SK-N-SH (cell line): ENCODE results near the gene PPFIBP2. TPM values are rescaled to one million over a fixed set of nuclear protein-coding genes. Genes with fewer than 3 reads are reported as not detected.
A peak's percentile ranks its signal among the peaks of the same experiment; 100 is the strongest.

Source experiments
- CTCF ChIA-PET: fragments of 300-600, 350-600 bp; formaldehyde crosslinking; extraction: SDS; loops from one replicate; lab custom pipeline; 2021; lab: Yijun Ruan, JAX
- POLR2A ChIA-PET: fragments of 350-600 bp; sonication (Branson Sonifier 250); formaldehyde crosslinking; extraction: SDS; loops from one replicate; lab custom pipeline; 2020; ENCODE audit warnings: antibody characterized with exemption, inconsistent platforms; lab: Yijun Ruan, JAX
- DNase-seq: peaks from one replicate; pipeline ENCODE4 v3.0.0; 2012
- H2AFZ ChIP-seq: fragments of 200-600 bp; sonication (generic); 2 replicates; pipeline ENCODE4 v1.8.1; 2016; ENCODE audit warnings: antibody characterized with exemption, mild to moderate bottlenecking, low read depth
- H3F3A ChIP-seq: fragments of 200-600 bp; sonication (generic); replicated peaks from 2 replicates; pipeline ENCODE3; 2016; ENCODE audit warnings: antibody characterized with exemption, mild to moderate bottlenecking; ENCODE audit not compliant: insufficient read depth
- H3K27ac ChIP-seq, 2 experiments: fragments of 200-500 bp in 1 of 2; fragments of 200-600 bp in 1 of 2; sonication (Bioruptor generic) in 1 of 2; sonication (generic), shearing (Covaris generic) in 1 of 2; 2 replicates each; pipeline versions ENCODE4 v1.5.1 to v1.6.1; 2014 to 2016; ENCODE audit warnings: low read depth in 2 of 2, inconsistent platforms in 1 of 2, low read length in 1 of 2, mild to moderate bottlenecking in 1 of 2, mixed read lengths in 1 of 2
- H3K27me3 ChIP-seq: fragments of 200-600 bp; sonication (generic), shearing (Covaris generic); 2 replicates; pipeline ENCODE4 v1.6.1; 2016; ENCODE audit warnings: mixed run types; ENCODE audit not compliant: insufficient read depth
- H3K36me3 ChIP-seq, 2 experiments: fragments of 200-500 bp in 1 of 2; fragments of 200-600 bp in 1 of 2; sonication (Bioruptor generic) in 1 of 2; sonication (generic) in 1 of 2; replicated peaks in 1 of 2; 2 replicates each; pipeline versions ENCODE3 to v1.5.1; 2014 to 2016; ENCODE audit warnings: low read length in 1 of 2, mild to moderate bottlenecking in 1 of 2; ENCODE audit not compliant: insufficient read depth in 2 of 2, control insufficient read depth in 1 of 2
- H3K4me1 ChIP-seq, 2 experiments: fragments of 200-500 bp in 1 of 2; fragments of 200-600 bp in 1 of 2; sonication (Bioruptor generic) in 1 of 2; sonication (generic), shearing (Covaris generic) in 1 of 2; 2 replicates each; pipeline versions ENCODE4 v1.5.1 to v1.6.1; 2014 to 2016; ENCODE audit warnings: low read depth in 1 of 2, low read length in 1 of 2, mixed run types in 1 of 2; ENCODE audit not compliant: insufficient read depth in 2 of 2, control insufficient read depth in 1 of 2
- H3K4me2 ChIP-seq: fragments of 200-600 bp; sonication (generic), shearing (Covaris generic); 2 replicates; pipeline ENCODE4 v1.6.1; 2017; ENCODE audit warnings: mixed run types
- H3K4me3 ChIP-seq, 2 experiments: fragments of 200-500 bp in 1 of 2; fragments of 200-600 bp in 1 of 2; sonication (Bioruptor generic) in 1 of 2; sonication (generic), shearing (Covaris generic) in 1 of 2; 2 replicates each; pipeline versions ENCODE4 v1.5.1 to v1.8.1; 2014 to 2016; ENCODE audit warnings: low read depth in 2 of 2, inconsistent platforms in 1 of 2, low read length in 1 of 2, mild to moderate bottlenecking in 1 of 2, mixed read lengths in 1 of 2, moderate library complexity in 1 of 2
- H3K79me2 ChIP-seq: fragments of 200-600 bp; sonication (generic); 2 replicates; pipeline ENCODE4 v1.8.1; 2017; ENCODE audit warnings: mild to moderate bottlenecking; ENCODE audit not compliant: insufficient read depth
- H3K9ac ChIP-seq: fragments of 200-600 bp; sonication (generic); 2 replicates; pipeline ENCODE4 v1.6.1; 2017; ENCODE audit warnings: mixed run types
- H3K9me2 ChIP-seq: fragments of 200-600 bp; sonication (generic); 2 replicates; pipeline ENCODE4 v1.6.1; 2017; ENCODE audit warnings: mixed run types
- H3K9me3 ChIP-seq: fragments of 200-600 bp; sonication (generic); 2 replicates; pipeline ENCODE4 v1.6.1; 2017; ENCODE audit warnings: mixed run types, mild to moderate bottlenecking, moderate library complexity
- H4K20me1 ChIP-seq: fragments of 200-600 bp; sonication (generic); 2 replicates; pipeline ENCODE4 v1.6.1; 2017; ENCODE audit warnings: mild to moderate bottlenecking, mixed run types; ENCODE audit not compliant: insufficient read depth
- EP300 ChIP-seq, 2 experiments: IDR thresholded peaks; 2 replicates each; pipeline versions ENCODE4 v1.4.0 to v1.6.1; 2012; ENCODE audit warnings: borderline replicate concordance in 1 of 2, low read depth in 1 of 2, low read length in 1 of 2
- EZH2phosphoT487 ChIP-seq: fragments of 200-600 bp; sonication (generic); IDR thresholded peaks from 2 replicates; pipeline ENCODE4 v1.6.1; 2017; ENCODE audit warnings: low read depth, mixed run types, mild to moderate bottlenecking, antibody characterized with exemption, moderate library complexity, borderline replicate concordance
- MXI1 ChIP-seq: IDR thresholded peaks from 2 replicates; pipeline ENCODE4 v1.6.1; 2012; ENCODE audit warnings: mild to moderate bottlenecking, low read depth, low read length, improper control_type of control experiment
- RAD21 ChIP-seq: IDR thresholded peaks from 2 replicates; pipeline ENCODE4 v1.6.1; 2012; ENCODE audit warnings: mild to moderate bottlenecking, low read length
- WGBS: methylation state at CpG from one replicate; pipeline ENCODE4 v1.1.6; 2017; ENCODE audit warnings: low lambda C conversion rate; 5-methylcytosine and 5-hydroxymethylcytosine counted together
- polyA plus RNA-seq, 3 experiments: library from polyadenylated mRNA; depleted of rRNA; stranded (reverse); fragments of >200 nt; gene quantifications; 2 replicates each; pipeline ENCODE4 v1.2.3, GENCODE V29; 2012
- TF ChIP-seq, protein P1 (sequence below): IDR thresholded peaks from 2 replicates; pipeline ENCODE4 v1.6.1; 2012; ENCODE audit warnings: mild to moderate bottlenecking, low read depth, low read length, moderate library complexity
- TF ChIP-seq, protein P2 (sequence below): fragments of 200-600 bp; sonication (generic); IDR thresholded peaks from 2 replicates; pipeline ENCODE4 v1.6.1; 2017; ENCODE audit warnings: antibody characterized with exemption, mild to moderate bottlenecking, moderate library complexity
- TF ChIP-seq, protein P3 (sequence below): fragments of 150-350 bp; IDR thresholded peaks from 2 replicates; pipeline ENCODE4 v1.6.1; 2016; ENCODE audit warnings: mild to moderate bottlenecking, low read depth, low read length

PPFIBP2 gene
- polyA plus RNA-seq, 1 of the 3 experiments (the other 2 are of a cell fraction) = 0.67 TPM

DNA sequence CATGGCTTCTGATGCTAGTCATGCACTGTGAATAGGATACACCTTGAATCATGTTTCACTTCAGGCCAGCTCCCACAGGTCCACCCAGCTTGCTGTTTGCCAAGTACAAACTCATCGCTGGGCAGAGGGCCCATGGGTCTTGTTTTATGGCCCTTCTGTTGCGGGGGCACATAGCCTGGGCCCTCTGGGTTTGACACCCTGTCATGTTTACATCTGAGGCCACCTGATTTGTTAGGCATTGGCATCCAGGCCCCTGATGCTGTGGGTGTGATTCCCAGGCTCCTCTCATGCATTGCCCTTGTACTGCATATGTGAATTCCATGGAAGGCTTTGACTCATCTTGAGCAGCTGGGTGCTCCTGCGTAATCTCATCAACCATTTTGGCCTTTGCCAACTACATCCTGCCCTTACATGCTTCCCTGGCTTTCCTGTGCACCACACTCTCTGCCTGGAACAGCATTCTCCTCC lies 32.6 kb downstream of the PPFIBP2 start (continued):
- TF ChIP-seq, protein P1, sequence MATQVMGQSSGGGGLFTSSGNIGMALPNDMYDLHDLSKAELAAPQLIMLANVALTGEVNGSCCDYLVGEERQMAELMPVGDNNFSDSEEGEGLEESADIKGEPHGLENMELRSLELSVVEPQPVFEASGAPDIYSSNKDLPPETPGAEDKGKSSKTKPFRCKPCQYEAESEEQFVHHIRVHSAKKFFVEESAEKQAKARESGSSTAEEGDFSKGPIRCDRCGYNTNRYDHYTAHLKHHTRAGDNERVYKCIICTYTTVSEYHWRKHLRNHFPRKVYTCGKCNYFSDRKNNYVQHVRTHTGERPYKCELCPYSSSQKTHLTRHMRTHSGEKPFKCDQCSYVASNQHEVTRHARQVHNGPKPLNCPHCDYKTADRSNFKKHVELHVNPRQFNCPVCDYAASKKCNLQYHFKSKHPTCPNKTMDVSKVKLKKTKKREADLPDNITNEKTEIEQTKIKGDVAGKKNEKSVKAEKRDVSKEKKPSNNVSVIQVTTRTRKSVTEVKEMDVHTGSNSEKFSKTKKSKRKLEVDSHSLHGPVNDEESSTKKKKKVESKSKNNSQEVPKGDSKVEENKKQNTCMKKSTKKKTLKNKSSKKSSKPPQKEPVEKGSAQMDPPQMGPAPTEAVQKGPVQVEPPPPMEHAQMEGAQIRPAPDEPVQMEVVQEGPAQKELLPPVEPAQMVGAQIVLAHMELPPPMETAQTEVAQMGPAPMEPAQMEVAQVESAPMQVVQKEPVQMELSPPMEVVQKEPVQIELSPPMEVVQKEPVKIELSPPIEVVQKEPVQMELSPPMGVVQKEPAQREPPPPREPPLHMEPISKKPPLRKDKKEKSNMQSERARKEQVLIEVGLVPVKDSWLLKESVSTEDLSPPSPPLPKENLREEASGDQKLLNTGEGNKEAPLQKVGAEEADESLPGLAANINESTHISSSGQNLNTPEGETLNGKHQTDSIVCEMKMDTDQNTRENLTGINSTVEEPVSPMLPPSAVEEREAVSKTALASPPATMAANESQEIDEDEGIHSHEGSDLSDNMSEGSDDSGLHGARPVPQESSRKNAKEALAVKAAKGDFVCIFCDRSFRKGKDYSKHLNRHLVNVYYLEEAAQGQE = no peak

DNA sequence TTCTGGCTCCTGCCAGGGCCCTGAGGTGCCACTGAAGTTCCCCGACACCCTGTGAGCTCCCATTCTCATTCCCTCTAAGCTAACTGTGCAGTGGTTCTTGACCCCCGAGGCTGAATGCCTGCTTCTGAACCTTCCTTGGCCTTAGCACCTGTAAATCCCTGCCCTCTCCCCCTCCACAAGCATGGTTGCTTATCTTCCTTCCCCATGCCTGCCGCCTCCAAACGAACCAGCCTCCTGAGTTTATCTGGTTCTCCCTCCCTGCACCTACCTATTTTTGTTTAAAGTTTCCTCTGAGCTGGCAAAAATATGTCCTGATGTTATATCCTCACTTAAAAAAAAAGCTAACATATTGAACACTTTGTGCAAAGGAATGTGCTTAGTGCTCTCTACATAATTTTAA lies 33.9 kb downstream of the PPFIBP2 start:
- H3K4me1 ChIP-seq = peaks cover 0 to 9% of the 10 kb centered on the region in 2 experiments; a peak in 1 of 4 replicates
- H3K9me3 ChIP-seq = no peaks in the 10 kb centered on the region
- no peak for TF ChIP-seq MXI1
- H3K27ac ChIP-seq = no peak overlapping the region
- 37% methylated on average over 4 of the region's 4 CpGs for WGBS
- H3K9me2 ChIP-seq = no peaks in the 10 kb centered on the region
- CTCF ChIA-PET = interaction anchor here (0.8 to 5.4 kb wide), 7 partner anchors 10 to 131 kb away, joined by 3 to 23 read pairs (median 4); partner anchors contain the start of gene PPFIBP2
- H2AFZ ChIP-seq = no peak overlapping the region
- no peak overlapping the region for H3K4me3 ChIP-seq
- no peaks in the 10 kb centered on the region for H4K20me1 ChIP-seq
- DNase-seq = no peak
- H3K27me3 ChIP-seq = no peaks in the 10 kb centered on the region; the same call in 1 of the 2 replicates
- no peaks in the 10 kb centered on the region for H3K79me2 ChIP-seq
- no peaks in the 10 kb centered on the region for H3F3A ChIP-seq
- no peaks in the 10 kb centered on the region for H3K36me3 ChIP-seq
- POLR2A ChIA-PET = no interaction called here
- no peak overlapping the region for H3K9ac ChIP-seq
- no peak overlapping the region for H3K4me2 ChIP-seq

DNA sequence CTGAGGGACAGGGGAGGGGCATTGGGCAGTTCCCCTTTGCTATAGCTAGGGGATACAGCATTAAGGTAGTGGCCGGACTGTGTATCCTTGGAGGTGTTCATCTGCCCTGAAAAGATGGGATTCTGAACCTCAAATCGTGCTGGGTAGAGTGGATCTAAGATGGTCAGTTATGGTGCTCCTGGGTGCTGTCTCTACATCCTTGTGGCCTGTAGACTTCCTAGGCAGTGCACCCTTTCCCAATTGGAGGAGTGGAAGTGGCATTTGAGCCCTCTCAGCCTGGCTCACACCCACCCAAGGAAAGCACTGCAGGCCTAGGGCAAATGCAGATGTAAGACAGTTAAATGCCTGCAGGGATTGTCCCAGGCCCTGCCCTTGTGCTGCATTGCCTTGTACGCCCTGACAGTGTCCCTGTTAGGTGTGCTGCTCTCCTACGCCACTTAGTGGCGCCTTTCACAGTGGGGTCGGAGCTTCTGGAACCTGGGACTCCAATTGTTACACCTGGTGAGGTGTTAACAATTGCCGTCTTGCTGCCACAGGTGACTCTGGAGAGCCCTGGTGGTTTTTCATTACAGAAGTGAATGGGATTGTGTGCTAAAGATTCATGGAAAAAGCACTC lies 35.0 kb downstream of the PPFIBP2 start:
- Histone ChIP-seq H3K9ac (no peak overlapping the region), H3F3A (no peaks in the 10 kb centered on the region), H3K36me3 (no peaks in the 10 kb centered on the region), H3K4me3 (no peak overlapping the region), H3K79me2 (no peaks in the 10 kb centered on the region), H2AFZ (no peak overlapping the region), H4K20me1 (no peaks in the 10 kb centered on the region), H3K27ac (no peak overlapping the region), H3K4me1 (peaks cover 0 to 4% of the 10 kb centered on the region in 2 experiments; a peak in 1 of 4 replicates), H3K9me2 (no peaks in the 10 kb centered on the region), H3K27me3 (no peaks in the 10 kb centered on the region; the same call in 1 of the 2 replicates), H3K4me2 (no peak overlapping the region), H3K9me3 (no peaks in the 10 kb centered on the region)
- WGBS = 34% methylated on average over 7 of the region's 7 CpGs
- POLR2A ChIA-PET = no interaction called here
- no peak for DNase-seq
- CTCF ChIA-PET = interaction anchor here (1.5 to 5.4 kb wide), 5 partner anchors 11 to 117 kb away, joined by 5 to 35 read pairs (median 7); no protein-coding TSS in a partner anchor
- TF ChIP-seq RAD21 (no peak), EZH2phosphoT487 (no peak), EP300 (IDR thresholded peaks at IDR 0.05; ENCODE audit: borderline replicate concordance in 1 of 2, low read depth in 1 of 2, low read length in 1 of 2) (no peak)
- TF ChIP-seq, protein P2, sequence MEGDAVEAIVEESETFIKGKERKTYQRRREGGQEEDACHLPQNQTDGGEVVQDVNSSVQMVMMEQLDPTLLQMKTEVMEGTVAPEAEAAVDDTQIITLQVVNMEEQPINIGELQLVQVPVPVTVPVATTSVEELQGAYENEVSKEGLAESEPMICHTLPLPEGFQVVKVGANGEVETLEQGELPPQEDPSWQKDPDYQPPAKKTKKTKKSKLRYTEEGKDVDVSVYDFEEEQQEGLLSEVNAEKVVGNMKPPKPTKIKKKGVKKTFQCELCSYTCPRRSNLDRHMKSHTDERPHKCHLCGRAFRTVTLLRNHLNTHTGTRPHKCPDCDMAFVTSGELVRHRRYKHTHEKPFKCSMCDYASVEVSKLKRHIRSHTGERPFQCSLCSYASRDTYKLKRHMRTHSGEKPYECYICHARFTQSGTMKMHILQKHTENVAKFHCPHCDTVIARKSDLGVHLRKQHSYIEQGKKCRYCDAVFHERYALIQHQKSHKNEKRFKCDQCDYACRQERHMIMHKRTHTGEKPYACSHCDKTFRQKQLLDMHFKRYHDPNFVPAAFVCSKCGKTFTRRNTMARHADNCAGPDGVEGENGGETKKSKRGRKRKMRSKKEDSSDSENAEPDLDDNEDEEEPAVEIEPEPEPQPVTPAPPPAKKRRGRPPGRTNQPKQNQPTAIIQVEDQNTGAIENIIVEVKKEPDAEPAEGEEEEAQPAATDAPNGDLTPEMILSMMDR = peak; percentile 14; the same call in 1 of the 2 replicates
- TF ChIP-seq, protein P3, sequence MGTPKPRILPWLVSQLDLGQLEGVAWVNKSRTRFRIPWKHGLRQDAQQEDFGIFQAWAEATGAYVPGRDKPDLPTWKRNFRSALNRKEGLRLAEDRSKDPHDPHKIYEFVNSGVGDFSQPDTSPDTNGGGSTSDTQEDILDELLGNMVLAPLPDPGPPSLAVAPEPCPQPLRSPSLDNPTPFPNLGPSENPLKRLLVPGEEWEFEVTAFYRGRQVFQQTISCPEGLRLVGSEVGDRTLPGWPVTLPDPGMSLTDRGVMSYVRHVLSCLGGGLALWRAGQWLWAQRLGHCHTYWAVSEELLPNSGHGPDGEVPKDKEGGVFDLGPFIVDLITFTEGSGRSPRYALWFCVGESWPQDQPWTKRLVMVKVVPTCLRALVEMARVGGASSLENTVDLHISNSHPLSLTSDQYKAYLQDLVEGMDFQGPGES = no peak
